MG63 (cell line): ENCODE measurements around the gene TMEM240. TPM values are rescaled to one million over a fixed set of nuclear protein-coding genes. Genes with fewer than 3 reads are reported as not detected.
"Not testable (repeated sequence)": the region's sequence is repeated elsewhere in the genome, so short reads cannot be mapped to it uniquely, and the experiment has no call there.

Experiments used
- DNase-seq: peaks from one replicate; pipeline ENCODE4 v3.0.0-alpha.2; 2020
- H3K27me3 ChIP-seq: fragments of 250-450 bp; sonication (Bioruptor Pico); 2 replicates; pipeline ENCODE4 v1.5.1; 2020; ENCODE audit warnings: mild to moderate bottlenecking, moderate library complexity
- H3K36me3 ChIP-seq: fragments of 250-450 bp; sonication (Bioruptor Pico); 2 replicates; pipeline ENCODE4 v1.5.1; 2020; ENCODE audit warnings: mild to moderate bottlenecking, moderate library complexity
- H3K4me3 ChIP-seq: fragments of 250-450 bp; sonication (Bioruptor Pico); 2 replicates; pipeline ENCODE4 v1.5.1; 2020; ENCODE audit warnings: mild to moderate bottlenecking, moderate library complexity
- H3K9me3 ChIP-seq: fragments of 250-450 bp; sonication (Bioruptor Pico); 2 replicates; pipeline ENCODE4 v1.5.1; 2020; ENCODE audit warnings: mild to moderate bottlenecking, moderate library complexity
- total RNA-seq: library from RNA; depleted of rRNA; stranded (reverse); fragments of >200 nt; shearing (Covaris generic); gene quantifications from 2 replicates; pipeline ENCODE4 v1.2.3, GENCODE V29; 2014; ENCODE audit warnings: low replicate concordance

TMEM240 gene
- total RNA-seq, 1 experiment from 2014 or later = not detected

GRCh38 chr1:1535201-1536018 is 5.0 kb downstream of the TMEM240 start:
- no peaks in the 10 kb centered on the region for H3K27me3 ChIP-seq
- H3K9me3 ChIP-seq = peaks cover 4% of the 10 kb centered on the region; the same call in 1 of the 2 replicates
- no peak for DNase-seq
- H3K36me3 ChIP-seq = peaks cover 21% of the 10 kb centered on the region
- no peak overlapping the region for H3K4me3 ChIP-seq

GRCh38 chr1:1534401-1535154 is 5.8 kb downstream of the TMEM240 start:
- DNase-seq = no peak
- peaks cover 30% of the 10 kb centered on the region for H3K36me3 ChIP-seq
- no peaks in the 10 kb centered on the region for H3K27me3 ChIP-seq
- H3K9me3 ChIP-seq = peaks cover 4% of the 10 kb centered on the region; the same call in 1 of the 2 replicates
- H3K4me3 ChIP-seq = no peak overlapping the region

- peaks cover 34% of the 10 kb centered on the region for H3K36me3 ChIP-seq
- DNase-seq, H3K4me3 ChIP-seq, H3K9me3 ChIP-seq, H3K27me3 ChIP-seq: not testable (repeated sequence)
These were observed 6.5 kb downstream of the TMEM240 start for GRCh38 chr1:1533894-1534291.

- not testable (repeated sequence) for H3K27me3 ChIP-seq, H3K9me3 ChIP-seq, H3K4me3 ChIP-seq, DNase-seq
- H3K36me3 ChIP-seq = peaks cover 40% of the 10 kb centered on the region
These were observed 7.1 kb downstream of the TMEM240 start for GRCh38 chr1:1533176-1533893.

DNA sequence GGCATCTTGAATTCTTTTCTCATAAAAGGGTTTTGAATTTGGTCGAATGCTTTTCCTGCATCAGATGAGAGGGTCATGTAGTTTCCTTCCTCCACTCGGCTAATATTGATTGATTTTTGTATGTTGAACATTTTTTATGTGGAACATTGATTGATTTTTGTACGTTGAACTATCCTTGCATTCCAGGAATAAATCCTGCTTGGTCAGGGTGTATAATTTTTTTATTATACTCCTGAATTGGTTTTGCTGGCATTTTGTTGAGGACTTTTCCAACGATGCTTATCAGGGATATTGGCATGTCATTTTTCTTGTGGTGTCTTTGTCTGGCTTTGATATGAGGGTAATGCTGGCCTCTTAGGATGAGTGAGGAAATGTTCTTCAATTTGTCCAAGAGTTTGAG is 8.5 kb downstream of the TMEM240 start:
- no peak for DNase-seq
- H3K36me3 ChIP-seq = peaks cover 43% of the 10 kb centered on the region
- no peaks in the 10 kb centered on the region for H3K27me3 ChIP-seq
- H3K9me3 ChIP-seq = peaks cover 4% of the 10 kb centered on the region; the same call in 1 of the 2 replicates
- H3K4me3 ChIP-seq = no peak overlapping the region

DNA sequence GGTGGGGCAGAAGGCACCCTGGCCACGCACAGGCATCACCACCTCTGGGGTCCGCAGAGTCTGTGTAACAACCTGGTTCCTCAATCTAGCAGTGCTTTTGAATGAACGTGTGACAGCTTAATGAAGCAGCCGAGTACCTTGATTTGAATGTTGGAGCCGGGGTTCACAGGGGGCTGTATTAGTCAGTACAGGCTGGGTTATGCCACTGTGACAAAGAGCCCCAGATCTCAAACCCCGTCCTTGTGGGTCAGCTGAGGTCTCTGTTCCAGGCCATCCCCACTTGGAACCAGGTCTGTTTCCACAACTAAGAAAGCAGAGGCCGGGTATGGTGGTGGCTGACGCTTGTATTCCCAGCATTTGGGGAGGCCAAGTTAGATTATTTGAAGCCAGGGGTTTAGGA is 10.5 kb downstream of the TMEM240 start:
- Histone ChIP-seq H3K27me3 (no peaks in the 10 kb centered on the region), H3K4me3 (no peak overlapping the region), H3K36me3 (peaks cover 50% of the 10 kb centered on the region), H3K9me3 (peaks cover 4% of the 10 kb centered on the region; the same call in 1 of the 2 replicates)
- DNase-seq = no peak

DNA sequence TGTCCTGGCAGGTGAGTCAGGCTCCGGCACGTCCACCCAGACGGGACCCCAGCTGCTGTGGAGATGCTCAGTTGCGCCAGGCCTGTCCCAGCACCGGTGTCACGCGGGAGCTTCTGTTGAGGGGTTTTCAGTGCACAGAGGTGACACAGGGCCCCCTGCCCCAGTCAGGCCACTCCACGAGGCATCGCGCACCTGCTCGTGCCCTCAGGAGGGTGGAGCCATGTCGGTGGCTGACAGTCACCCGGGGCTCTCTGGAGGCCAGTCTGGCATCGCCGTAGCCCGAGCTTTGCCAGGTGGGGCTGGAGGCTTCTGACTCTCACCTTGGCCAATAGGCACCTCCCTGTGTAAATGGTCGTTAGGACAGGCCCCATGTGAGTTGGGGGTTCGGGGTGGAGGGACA is 11.1 kb downstream of the TMEM240 start:
- Histone ChIP-seq H3K9me3 (peaks cover 4% of the 10 kb centered on the region; the same call in 1 of the 2 replicates), H3K4me3 (no peak overlapping the region), H3K36me3 (peaks cover 50% of the 10 kb centered on the region), H3K27me3 (no peaks in the 10 kb centered on the region)
- no peak for DNase-seq

- H3K36me3 ChIP-seq = peaks cover 52% of the 10 kb centered on the region
- DNase-seq = no peak
- no peaks in the 10 kb centered on the region for H3K27me3 ChIP-seq
- H3K9me3 ChIP-seq = peaks cover 4% of the 10 kb centered on the region; the same call in 1 of the 2 replicates
- no peak overlapping the region for H3K4me3 ChIP-seq
These were observed 11.8 kb downstream of the TMEM240 start for GRCh38 chr1:1528301-1529267.

- Histone ChIP-seq H3K4me3 (no peak overlapping the region), H3K27me3 (no peaks in the 10 kb centered on the region), H3K36me3 (peaks cover 53% of the 10 kb centered on the region), H3K9me3 (peaks cover 4% of the 10 kb centered on the region; the same call in 1 of the 2 replicates)
- DNase-seq = no peak
These were observed 13.2 kb downstream of the TMEM240 start for GRCh38 chr1:1527092-1527816.

GRCh38 chr1:1526476-1526875 is 13.9 kb downstream of the TMEM240 start:
- DNase-seq, H3K9me3 ChIP-seq, H3K4me3 ChIP-seq, H3K27me3 ChIP-seq: not testable (repeated sequence)
- peaks cover 54% of the 10 kb centered on the region for H3K36me3 ChIP-seq

DNA sequence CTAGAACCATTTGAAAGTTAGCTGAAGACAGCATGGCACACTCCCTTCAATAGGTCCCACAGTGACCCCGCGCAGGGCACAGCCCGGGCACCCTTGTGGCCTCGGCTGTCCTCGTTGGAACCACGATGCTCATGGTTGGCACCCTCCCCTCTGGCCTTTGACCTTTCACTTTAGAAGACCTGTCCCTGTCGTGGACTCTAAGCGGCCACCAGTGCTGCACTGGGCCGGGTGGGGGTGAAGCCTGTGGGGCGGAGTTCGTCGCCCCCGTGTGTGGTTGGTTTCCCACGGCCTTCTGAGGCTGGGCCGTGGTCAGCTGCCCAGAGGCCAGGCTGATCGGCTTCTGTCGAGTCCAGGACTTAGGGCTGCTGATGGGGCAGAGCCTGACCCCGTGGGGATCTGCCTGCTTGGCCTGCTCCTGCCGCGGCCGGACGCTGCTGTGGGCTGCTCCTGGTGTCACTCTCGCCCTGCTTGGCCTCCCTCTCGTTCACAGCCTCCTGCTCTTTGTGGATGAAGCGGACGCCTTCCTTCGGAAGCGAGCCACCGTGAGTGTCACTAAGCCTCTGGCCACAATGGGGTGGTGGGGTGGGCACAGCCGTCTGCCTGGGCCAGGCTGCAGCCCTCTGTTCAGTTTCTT is 15.6 kb downstream of the TMEM240 start:
- not testable (repeated sequence) for DNase-seq, H3K27me3 ChIP-seq, H3K9me3 ChIP-seq, H3K4me3 ChIP-seq
- H3K36me3 ChIP-seq = peaks cover 49% of the 10 kb centered on the region

- H3K9me3 ChIP-seq, DNase-seq, H3K27me3 ChIP-seq, H3K4me3 ChIP-seq: not testable (repeated sequence)
- H3K36me3 ChIP-seq = peaks cover 36% of the 10 kb centered on the region
These were observed 16.8 kb downstream of the TMEM240 start for GRCh38 chr1:1523651-1524050.

- not testable (repeated sequence) for DNase-seq, H3K9me3 ChIP-seq, H3K4me3 ChIP-seq, H3K27me3 ChIP-seq
- H3K36me3 ChIP-seq = peaks cover 32% of the 10 kb centered on the region
These were observed 17.2 kb downstream of the TMEM240 start for GRCh38 chr1:1523226-1523625.

GRCh38 chr1:1522536-1522935 is 17.9 kb downstream of the TMEM240 start:
- H3K9me3 ChIP-seq, H3K4me3 ChIP-seq, DNase-seq, H3K27me3 ChIP-seq: not testable (repeated sequence)
- H3K36me3 ChIP-seq = peaks cover 32% of the 10 kb centered on the region

- H3K36me3 ChIP-seq = peaks cover 33% of the 10 kb centered on the region
- no peak overlapping the region for H3K4me3 ChIP-seq
- DNase-seq = no peak
- no peaks in the 10 kb centered on the region for H3K27me3 ChIP-seq
- H3K9me3 ChIP-seq = no peaks in the 10 kb centered on the region
These were observed 19.1 kb downstream of the TMEM240 start for GRCh38 chr1:1521331-1521730.
